Loucy (cell line): ENCODE results near the gene GPRIN2.

Source experiments
- H2AFZ ChIP-seq: fragments of 200-600 bp; sonication (generic); 2 replicates; pipeline ENCODE4 v1.6.0; 2016; ENCODE audit warnings: antibody characterized with exemption, mild to moderate bottlenecking, low read length, moderate library complexity
- H3F3A ChIP-seq: fragments of 200-600 bp; 2 replicates; pipeline ENCODE4 v1.6.0; 2016; ENCODE audit warnings: antibody characterized with exemption, low read depth, mild to moderate bottlenecking
- H3K27me3 ChIP-seq: fragments of 200-600 bp; sonication (generic); 2 replicates; pipeline ENCODE4 v1.6.1; 2014; ENCODE audit warnings: low read length, mild to moderate bottlenecking; ENCODE audit not compliant: insufficient read depth, poor library complexity, severe bottlenecking
- H3K36me3 ChIP-seq: fragments of 200-600 bp; sonication (generic); 2 replicates; pipeline ENCODE4 v1.6.1; 2016; ENCODE audit warnings: low read length; ENCODE audit not compliant: insufficient read depth
- H3K4me1 ChIP-seq: fragments of 200-600 bp; sonication (generic); 2 replicates; pipeline ENCODE4 v1.5.1; 2014; ENCODE audit warnings: low read length, mild to moderate bottlenecking; ENCODE audit not compliant: insufficient read depth, poor library complexity, severe bottlenecking
- H3K4me2 ChIP-seq: fragments of 200-600 bp; sonication (generic); 2 replicates; pipeline ENCODE4 v1.6.0; 2014; ENCODE audit warnings: antibody characterized with exemption, low read length, low read depth, mild to moderate bottlenecking; ENCODE audit not compliant: poor library complexity, severe bottlenecking
- H3K4me3 ChIP-seq: fragments of 200-600 bp; sonication (generic); 2 replicates; pipeline ENCODE4 v1.5.1; 2014; ENCODE audit warnings: low read length, mild to moderate bottlenecking, mixed read lengths; ENCODE audit not compliant: poor library complexity, severe bottlenecking
- H3K79me2 ChIP-seq: fragments of 200-600 bp; sonication (generic); 2 replicates; pipeline ENCODE4 v1.6.1; 2014; ENCODE audit warnings: low read length; ENCODE audit not compliant: insufficient read depth
- H3K9ac ChIP-seq: fragments of 200-600 bp; sonication (generic); 2 replicates; pipeline ENCODE4 v1.6.0; 2014; ENCODE audit warnings: mild to moderate bottlenecking, low read depth, low read length, moderate library complexity; ENCODE audit not compliant: poor library complexity, severe bottlenecking
- H3K9me2 ChIP-seq: fragments of 200-600 bp; sonication (generic); replicated peaks from 2 replicates; pipeline ENCODE4 v1.6.1; 2016; ENCODE audit warnings: low read depth, low read length, mixed read lengths
- H3K9me3 ChIP-seq: fragments of 200-600 bp; sonication (generic); 2 replicates; pipeline ENCODE4 v1.6.1; 2014; ENCODE audit warnings: mild to moderate bottlenecking, antibody characterized with exemption, low read length, low read depth; ENCODE audit not compliant: insufficient read depth
- H4K20me1 ChIP-seq: fragments of 200-600 bp; sonication (generic); 2 replicates; pipeline ENCODE4 v1.6.0; 2014; ENCODE audit warnings: antibody characterized with exemption, low read length, mild to moderate bottlenecking; ENCODE audit not compliant: insufficient read depth, poor library complexity, severe bottlenecking
- EZH2phosphoT487 ChIP-seq: fragments of 200-600 bp; IDR thresholded peaks from 2 replicates; pipeline ENCODE4 v1.6.1; 2018; ENCODE audit warnings: antibody characterized with exemption, mild to moderate bottlenecking, moderate library complexity, borderline replicate concordance
- TF ChIP-seq, protein P1 (sequence below): fragments of 200-600 bp; sonication (generic); conservative IDR thresholded peaks from 2 replicates; pipeline ENCODE4 v1.5.1; 2014; ENCODE audit warnings: mild to moderate bottlenecking, antibody characterized with exemption, low read length

The GPRIN2 gene

GRCh38 chr10:46538717-46539426 lies 17.6 kb downstream of the GPRIN2 start:
- no peaks in the 10 kb centered on the region for H3K36me3 ChIP-seq
- H3K9ac ChIP-seq = no peak overlapping the region
- H3K9me2 ChIP-seq = no peaks in the 10 kb centered on the region
- no peak overlapping the region for H3K4me2 ChIP-seq
- no peaks in the 10 kb centered on the region for H4K20me1 ChIP-seq
- H3K9me3 ChIP-seq = no peaks in the 10 kb centered on the region
- H3F3A ChIP-seq = no peaks in the 10 kb centered on the region
- H3K79me2 ChIP-seq = no peaks in the 10 kb centered on the region
- TF ChIP-seq, protein P1, sequence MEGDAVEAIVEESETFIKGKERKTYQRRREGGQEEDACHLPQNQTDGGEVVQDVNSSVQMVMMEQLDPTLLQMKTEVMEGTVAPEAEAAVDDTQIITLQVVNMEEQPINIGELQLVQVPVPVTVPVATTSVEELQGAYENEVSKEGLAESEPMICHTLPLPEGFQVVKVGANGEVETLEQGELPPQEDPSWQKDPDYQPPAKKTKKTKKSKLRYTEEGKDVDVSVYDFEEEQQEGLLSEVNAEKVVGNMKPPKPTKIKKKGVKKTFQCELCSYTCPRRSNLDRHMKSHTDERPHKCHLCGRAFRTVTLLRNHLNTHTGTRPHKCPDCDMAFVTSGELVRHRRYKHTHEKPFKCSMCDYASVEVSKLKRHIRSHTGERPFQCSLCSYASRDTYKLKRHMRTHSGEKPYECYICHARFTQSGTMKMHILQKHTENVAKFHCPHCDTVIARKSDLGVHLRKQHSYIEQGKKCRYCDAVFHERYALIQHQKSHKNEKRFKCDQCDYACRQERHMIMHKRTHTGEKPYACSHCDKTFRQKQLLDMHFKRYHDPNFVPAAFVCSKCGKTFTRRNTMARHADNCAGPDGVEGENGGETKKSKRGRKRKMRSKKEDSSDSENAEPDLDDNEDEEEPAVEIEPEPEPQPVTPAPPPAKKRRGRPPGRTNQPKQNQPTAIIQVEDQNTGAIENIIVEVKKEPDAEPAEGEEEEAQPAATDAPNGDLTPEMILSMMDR = no peak
- no peak for TF ChIP-seq EZH2phosphoT487
- no peaks in the 10 kb centered on the region for H3K4me1 ChIP-seq
- no peaks in the 10 kb centered on the region for H3K27me3 ChIP-seq
- H3K4me3 ChIP-seq = no peak overlapping the region
- no peak overlapping the region for H2AFZ ChIP-seq

GRCh38 chr10:46538155-46538554 lies 18.3 kb downstream of the GPRIN2 start:
- Histone ChIP-seq H4K20me1 (no peaks in the 10 kb centered on the region), H3K27me3 (no peaks in the 10 kb centered on the region), H3F3A (no peaks in the 10 kb centered on the region), H3K4me2 (no peak overlapping the region), H3K36me3 (no peaks in the 10 kb centered on the region), H2AFZ (no peak overlapping the region), H3K4me1 (no peaks in the 10 kb centered on the region), H3K9ac (no peak overlapping the region), H3K4me3 (no peak overlapping the region), H3K9me3 (no peaks in the 10 kb centered on the region), H3K79me2 (no peaks in the 10 kb centered on the region), H3K9me2 (no peaks in the 10 kb centered on the region)
- TF ChIP-seq, protein P1 = no peak
- TF ChIP-seq EZH2phosphoT487 = no peak

GRCh38 chr10:46537309-46537708 lies 19.1 kb downstream of the GPRIN2 start:
- no peaks in the 10 kb centered on the region for H3K9me3 ChIP-seq
- H2AFZ ChIP-seq = no peak overlapping the region
- H3K79me2 ChIP-seq = no peaks in the 10 kb centered on the region
- no peaks in the 10 kb centered on the region for H4K20me1 ChIP-seq
- no peak overlapping the region for H3K9ac ChIP-seq
- H3K9me2 ChIP-seq = no peaks in the 10 kb centered on the region
- TF ChIP-seq, protein P1 = no peak
- no peak for TF ChIP-seq EZH2phosphoT487
- no peak overlapping the region for H3K4me2 ChIP-seq
- no peaks in the 10 kb centered on the region for H3F3A ChIP-seq
- no peaks in the 10 kb centered on the region for H3K36me3 ChIP-seq
- no peak overlapping the region for H3K4me3 ChIP-seq
- no peaks in the 10 kb centered on the region for H3K4me1 ChIP-seq
- H3K27me3 ChIP-seq = no peaks in the 10 kb centered on the region
